B cell (primary cell): ENCODE results near the gene KRTAP5-2. TPM values are rescaled to one million over a fixed set of nuclear protein-coding genes. Genes with fewer than 3 reads are reported as not detected.
"Not testable (repeated sequence)": the region's sequence is repeated elsewhere in the genome, so short reads cannot be mapped to it uniquely, and the experiment has no call there.

ENCODE experiments used
- ATAC-seq: fragments of 200-7000 bp; cut with Tn5 transposase; one replicate; pipeline ENCODE4 v1.10.0; 2021; ENCODE audit warnings: low read depth, mild to moderate bottlenecking, moderate number of reproducible peaks, moderate library complexity
- CTCF ChIA-PET: fragments of 350-600 bp; sonication (Branson Sonifier 250); formaldehyde crosslinking; loops from one replicate; lab custom pipeline; 2021; ENCODE audit warnings: antibody characterized with exemption, inconsistent platforms; lab: Charles Lee
- POLR2A ChIA-PET: fragments of 350-600 bp; sonication (Branson Sonifier 250); formaldehyde crosslinking; loops from one replicate; lab custom pipeline; 2021; ENCODE audit warnings: antibody characterized with exemption; lab: Charles Lee
- DNase-seq: peaks from one replicate; pipeline ENCODE4 v3.0.0; 2013
- H2AFZ ChIP-seq: 2 replicates; pipeline ENCODE4 v1.6.1; 2012; ENCODE audit warnings: mild to moderate bottlenecking, low read depth, low read length; ENCODE audit not compliant: insufficient read depth, poor library complexity, severe bottlenecking
- H3K27ac ChIP-seq, 2 donors: 1 replicate in 1 of 2; 2 replicates in 1 of 2; pipeline ENCODE4 v1.5.1; 2012 to 2013; ENCODE audit warnings: low read length in 2 of 2, mild to moderate bottlenecking in 2 of 2, moderate library complexity in 1 of 2
- H3K27me3 ChIP-seq, 4 experiments: fragments of 200-600 bp in 1 of 4; sonication (generic) in 1 of 4; replicated peaks in 1 of 4; 1 replicate in 2 of 4; 2 replicates in 2 of 4; pipeline versions ENCODE4 v1.6.1 to v1.7.0; 2013 to 2016; ENCODE audit warnings: low read length in 3 of 4, mild to moderate bottlenecking in 2 of 4, mixed read lengths in 1 of 4, moderate library complexity in 1 of 4; ENCODE audit not compliant: insufficient read depth in 4 of 4, control insufficient read depth in 3 of 4; ENCODE audit errors: control extremely low read depth in 1 of 4
- H3K36me3 ChIP-seq, 2 experiments: replicated peaks in 1 of 2; 1 replicate in 1 of 2; 2 replicates in 1 of 2; pipeline versions ENCODE4 v1.6.1 to v1.7.1; 2013; ENCODE audit warnings: low read length in 1 of 2; ENCODE audit not compliant: insufficient read depth in 2 of 2, control insufficient read depth in 1 of 2; ENCODE audit errors: control extremely low read depth in 1 of 2, extremely low read depth in 1 of 2
- H3K4me1 ChIP-seq, 2 donors: fragments of 200-600 bp in 1 of 2; sonication (generic) in 1 of 2; 1 replicate in 1 of 2; 2 replicates in 1 of 2; pipeline versions ENCODE4 v1.5.1 to v1.6.1; 2013 to 2017; ENCODE audit warnings: low read length in 2 of 2; ENCODE audit not compliant: control insufficient read depth in 2 of 2, insufficient read depth in 2 of 2
- H3K4me2 ChIP-seq: replicated peaks from 2 replicates; pipeline ENCODE3; 2012; ENCODE audit warnings: mild to moderate bottlenecking, low read depth, low read length; ENCODE audit not compliant: poor library complexity, severe bottlenecking
- H3K4me3 ChIP-seq, 5 experiments: fragments of 200-600 bp in 1 of 5; sonication (generic) in 1 of 5; 1 replicate in 3 of 5; 2 replicates in 2 of 5; pipeline versions ENCODE4 v1.5.1 to v1.7.0; 2011 to 2016; ENCODE audit warnings: low read length in 4 of 5, mild to moderate bottlenecking in 4 of 5, low read depth in 2 of 5, control low read depth in 1 of 5, moderate library complexity in 1 of 5; ENCODE audit not compliant: insufficient read depth in 1 of 5; ENCODE audit errors: control extremely low read depth in 1 of 5, extremely low read depth in 1 of 5
- H3K79me2 ChIP-seq: fragments of 200-600 bp; sonication (generic); one replicate; pipeline ENCODE4 v1.6.0; 2016; ENCODE audit warnings: low read length; ENCODE audit not compliant: control insufficient read depth, insufficient read depth
- H3K9ac ChIP-seq: fragments of 200-600 bp; sonication (generic); 2 replicates; pipeline ENCODE4 v1.6.1; 2017; ENCODE audit warnings: mild to moderate bottlenecking, low read length, moderate library complexity
- H3K9me3 ChIP-seq, 3 donors: one replicate each; pipeline versions ENCODE4 v1.6.1 to v1.7.1; 2013; ENCODE audit warnings: low read length in 2 of 3; ENCODE audit not compliant: control insufficient read depth in 2 of 3, insufficient read depth in 1 of 3; ENCODE audit errors: control extremely low read depth in 1 of 3
- H4K20me1 ChIP-seq: 2 replicates; pipeline ENCODE4 v1.6.0; 2012; ENCODE audit warnings: mild to moderate bottlenecking, low read length; ENCODE audit not compliant: insufficient read depth, control insufficient read depth, poor library complexity, severe bottlenecking
- H3K27ac Mint-ChIP-seq: one replicate; pipeline ENCODE4 v1.8.0; 2021; ENCODE audit warnings: mixed read lengths
- H3K27me3 Mint-ChIP-seq: one replicate; pipeline ENCODE4 v1.8.0; 2021; ENCODE audit warnings: mixed read lengths
- H3K4me1 Mint-ChIP-seq: one replicate; pipeline ENCODE4 v1.8.0; 2021; ENCODE audit warnings: mixed read lengths
- H3K4me3 Mint-ChIP-seq: one replicate; pipeline ENCODE4 v1.8.0; 2021; ENCODE audit warnings: mixed read lengths
- H3K9me3 Mint-ChIP-seq: one replicate; pipeline ENCODE4 v1.8.0; 2022; ENCODE audit warnings: mixed read lengths; ENCODE audit not compliant: insufficient read depth
- CTCF ChIP-seq: fragments of 200-600 bp; IDR thresholded peaks from one replicate; pipeline ENCODE4 v1.8.0; 2022; ENCODE audit warnings: antibody characterized with exemption, mild to moderate bottlenecking
- EZH2 ChIP-seq: IDR thresholded peaks from 2 replicates; pipeline ENCODE4 v1.6.1; 2012; ENCODE audit warnings: borderline replicate concordance, low read depth, mild to moderate bottlenecking, moderate library complexity, low read length; ENCODE audit not compliant: insufficient read depth, poor library complexity, severe bottlenecking
- WGBS: methylation state at CpG from one replicate; pipeline ENCODE4 v1.1.5; 2013; ENCODE audit warnings: missing lambda C conversion rate; ENCODE audit not compliant: insufficient coverage; 5-methylcytosine and 5-hydroxymethylcytosine counted together
- intact Hi-C: fragments of 100-400 bp; cut with micrococcal nuclease; formaldehyde crosslinking; loops from one replicate; pipeline ENCODE4 v1.10.0; 2022
- polyA plus RNA-seq: library from polyadenylated mRNA; depleted of rRNA; stranded (reverse); fragments of >200 nt; gene quantifications from 2 replicates; pipeline ENCODE4 v1.2.3, GENCODE V29; 2012
- total RNA-seq, 2 donors: library from RNA; stranded (reverse); fragments of 120-200 nt in 1 of 2; gene quantifications; 1 replicate in 1 of 2; 2 replicates in 1 of 2; pipeline versions ENCODE4 v1.2.3 to v1.2.4, GENCODE V29; 2013 to 2022

KRTAP5-2 gene
- total and polyA plus RNA-seq, 2 donors (not counting 1 experiment from before 2014, with no cell fraction given): 0.36 TPM; not detected in 1

GRCh38 chr11:1582909-1583308, 15.2 kb downstream of the KRTAP5-2 start:
- WGBS: 100% methylated on average over 1 of the region's 2 CpGs
- not testable (repeated sequence) for ATAC-seq

GRCh38 chr11:1581976-1582375, 16.1 kb downstream of the KRTAP5-2 start:
- 86% methylated on average over 4 of the region's 9 CpGs for WGBS

More at GRCh38 chr11:1582909-1583308, 15.2 kb downstream of the KRTAP5-2 start:
- POLR2A ChIA-PET, CTCF ChIA-PET, H3K4me2 ChIP-seq, H4K20me1 ChIP-seq, H2AFZ ChIP-seq, H3K79me2 ChIP-seq, H3K4me3 Mint-ChIP-seq, H3K9me3 Mint-ChIP-seq, H3K36me3 ChIP-seq, H3K4me3 ChIP-seq, DNase-seq, H3K9ac ChIP-seq, intact Hi-C loops, H3K27ac Mint-ChIP-seq, H3K27ac ChIP-seq: not testable (repeated sequence)
- H3K27me3 Mint-ChIP-seq: peaks cover 14% of the 10 kb centered on the region
- H3K4me1 Mint-ChIP-seq: peaks cover 13% of the 10 kb centered on the region
- H3K9me3 ChIP-seq: peaks cover 1 to 21% (median 10%) of the 10 kb centered on the region in 3 donors
- peaks cover 0 to 29% (median 0%) of the 10 kb centered on the region in 4 experiments for H3K27me3 ChIP-seq
- peaks cover 0 to 13% of the 10 kb centered on the region in 2 donors for H3K4me1 ChIP-seq

More at GRCh38 chr11:1581976-1582375, 16.1 kb downstream of the KRTAP5-2 start:
- Histone ChIP-seq H3K4me2 (no peak overlapping the region), H3K9me3 (peaks cover 1 to 21% (median 10%) of the 10 kb centered on the region in 3 donors), H3K36me3 (no peaks in the 10 kb centered on the region), H2AFZ (no peak overlapping the region), H3K4me3 (no peak overlapping the region), H3K4me1 (peaks cover 0 to 10% of the 10 kb centered on the region in 2 donors), H3K27me3 (peaks cover 0 to 28% (median 0%) of the 10 kb centered on the region in 4 experiments), H3K27ac (no peak overlapping the region), H4K20me1 (no peaks in the 10 kb centered on the region), H3K9ac (no peak overlapping the region), H3K79me2 (no peaks in the 10 kb centered on the region)
- intact Hi-C loops: no loop called here
- TF ChIP-seq CTCF (no peak), EZH2 (no peak)
- ChIA-PET CTCF (no interaction called here), POLR2A (no interaction called here)
- no peak overlapping the region for H3K4me3 Mint-ChIP-seq
- H3K9me3 Mint-ChIP-seq: peaks cover 5% of the 10 kb centered on the region
- peaks cover 14% of the 10 kb centered on the region for H3K27me3 Mint-ChIP-seq
- H3K27ac Mint-ChIP-seq: no peak overlapping the region
- ATAC-seq: no peak
- peaks cover 10% of the 10 kb centered on the region for H3K4me1 Mint-ChIP-seq
- DNase-seq: no peak
